Endometrial microvascular endothelial cells (primary cell): ENCODE data around the gene F8A2. TPM values are rescaled to one million over a fixed set of nuclear protein-coding genes. Genes with fewer than 3 reads are reported as not detected.
"Not testable (repeated sequence)": the region's sequence is repeated elsewhere in the genome, so short reads cannot be mapped to it uniquely, and the experiment has no call there.

ENCODE experiments used
- in situ Hi-C: cut with HindIII; loops from 2 replicates; pipeline ENCODE4 v1.10.0; 2017; ENCODE audit warnings: low sequenced_read_pairs, low pct_unique_long_range_greater_than_20kb; ENCODE audit errors: inconsistent ontology term
- total RNA-seq: library from RNA; depleted of rRNA; stranded (reverse); fragments of >200 nt; gene quantifications from one replicate; pipeline ENCODE4 v1.2.3, GENCODE V29; 2015; ENCODE audit errors: inconsistent ontology term

The F8A2 gene
- not detected for total RNA-seq

DNA sequence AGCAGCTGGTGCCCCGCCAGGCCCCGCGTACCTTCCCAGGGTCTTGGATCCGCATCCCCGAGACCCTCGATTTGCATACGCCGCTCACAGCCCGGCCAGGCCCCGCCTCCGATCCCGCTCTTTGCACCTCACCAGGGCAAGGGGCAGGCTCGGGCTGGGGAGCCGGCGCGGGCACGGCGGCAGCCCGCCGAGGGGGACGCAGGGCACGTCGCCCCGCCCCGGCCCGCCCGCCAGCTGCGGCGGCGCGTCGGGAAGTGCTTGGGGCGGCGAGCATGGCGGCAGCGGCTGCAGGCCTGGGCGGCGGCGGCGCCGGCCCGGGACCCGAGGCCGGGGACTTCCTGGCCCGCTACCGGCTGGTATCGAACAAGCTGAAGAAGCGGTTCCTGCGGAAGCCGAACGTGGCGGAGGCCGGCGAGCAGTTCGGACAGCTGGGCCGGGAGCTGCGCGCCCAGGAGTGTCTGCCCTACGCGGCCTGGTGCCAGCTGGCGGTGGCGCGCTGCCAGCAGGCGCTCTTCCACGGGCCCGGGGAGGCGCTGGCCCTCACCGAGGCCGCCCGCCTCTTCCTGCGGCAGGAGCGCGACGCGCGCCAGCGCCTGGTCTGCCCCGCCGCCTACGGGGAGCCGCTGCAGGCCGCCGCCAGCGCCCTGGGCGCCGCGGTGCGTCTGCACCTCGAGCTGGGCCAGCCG, at the start of gene F8A2:
F8A2 (plus strand) TSS at position 253 of the 686 bp plus-strand sequence; CDS start at position 273, 20 bp downstream.
- in situ Hi-C loops: not testable (repeated sequence)

DNA sequence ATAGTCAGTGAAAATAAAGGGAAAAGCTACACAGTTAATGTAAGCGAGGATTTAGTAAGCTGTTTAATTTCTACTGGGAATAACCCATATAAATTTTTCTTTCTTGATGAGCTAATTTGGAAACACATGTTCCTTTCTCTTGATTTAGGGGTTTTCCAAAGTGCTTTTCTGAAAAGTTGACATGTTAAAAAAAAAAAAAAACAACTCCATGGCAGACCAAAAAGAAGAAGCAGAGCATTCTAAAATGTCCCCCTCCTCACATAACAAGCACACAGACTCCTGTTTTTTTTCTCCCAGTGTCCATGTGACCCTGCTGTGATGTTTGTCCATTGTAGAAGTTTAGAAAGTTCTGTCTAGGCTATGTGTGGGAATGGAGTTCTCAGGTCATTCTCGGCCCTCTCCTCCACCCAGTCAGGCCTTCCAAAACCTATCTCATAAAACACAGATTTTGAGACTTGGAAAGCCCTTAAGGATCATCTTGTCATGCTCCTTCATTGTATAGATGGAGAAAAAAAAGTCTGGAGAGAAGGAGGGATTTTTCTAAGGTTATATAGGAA, 48.3 kb upstream of the F8A2 start:
- in situ Hi-C loops: no loop called here

DNA sequence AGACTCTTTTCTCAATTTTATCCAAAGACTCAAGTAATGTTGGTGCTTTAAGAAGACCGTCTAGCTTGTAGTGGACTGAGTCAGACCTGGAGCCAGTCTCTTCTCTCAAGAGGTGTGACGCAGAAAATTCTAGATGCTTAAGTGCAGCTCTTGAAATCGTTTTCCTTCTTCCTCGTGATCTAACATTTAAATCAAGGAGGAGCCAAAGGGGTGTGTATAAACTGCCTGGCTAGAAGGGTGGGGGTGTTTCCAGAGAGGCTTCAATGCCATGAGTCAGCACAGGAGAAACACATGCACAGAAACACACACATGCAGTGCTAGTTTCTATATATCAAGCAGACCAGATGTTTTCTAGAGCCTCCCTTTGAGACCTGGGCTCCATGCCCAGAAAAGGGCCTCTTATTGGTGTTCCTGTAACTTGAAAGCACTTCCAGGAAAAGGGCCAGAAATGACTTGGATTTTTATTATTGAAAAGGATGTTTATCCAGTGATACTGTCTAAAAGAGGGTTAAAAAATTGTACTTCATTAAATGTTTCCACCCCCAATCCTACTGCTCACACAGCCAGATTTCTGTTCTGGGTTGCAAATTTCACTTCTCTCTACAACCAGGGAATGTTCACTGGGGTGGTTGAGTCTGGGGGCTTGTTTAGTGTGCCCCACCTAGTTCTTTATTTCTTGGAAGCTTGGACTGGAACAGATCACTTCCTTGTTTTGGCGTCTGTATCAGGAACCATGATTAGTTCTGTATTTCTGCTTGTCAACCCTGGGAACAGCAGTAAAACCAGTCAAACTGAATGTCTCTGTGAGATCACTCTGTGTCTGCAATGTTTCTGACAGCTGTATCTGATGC, 47.2 kb upstream of the F8A2 start, which contains the start of gene CLIC2:
CLIC2 (minus strand) TSS at position 129 of the 851 bp plus-strand sequence. CDS start 187 bp downstream, outside the sequence.
- in situ Hi-C loops: no loop called here

DNA sequence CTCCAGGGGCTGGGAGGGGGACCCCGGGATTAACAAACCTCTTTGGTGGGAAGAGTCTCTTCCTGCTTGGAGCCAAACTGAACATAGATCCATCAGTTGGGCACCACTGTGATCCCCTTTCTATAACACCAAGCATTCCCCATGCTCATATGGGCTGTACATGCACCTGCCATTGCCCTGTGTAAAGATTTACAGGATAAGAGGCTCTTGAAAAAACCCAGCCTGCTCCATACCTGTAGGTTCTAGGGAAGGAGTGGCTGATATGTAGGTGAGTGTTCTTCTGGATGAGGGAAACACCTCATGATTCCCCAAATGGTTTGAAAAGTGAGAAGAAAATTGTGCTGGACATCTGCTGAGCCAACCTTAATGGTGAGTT, 46.6 kb upstream of the F8A2 start:
- in situ Hi-C loops: not testable (repeated sequence)

DNA sequence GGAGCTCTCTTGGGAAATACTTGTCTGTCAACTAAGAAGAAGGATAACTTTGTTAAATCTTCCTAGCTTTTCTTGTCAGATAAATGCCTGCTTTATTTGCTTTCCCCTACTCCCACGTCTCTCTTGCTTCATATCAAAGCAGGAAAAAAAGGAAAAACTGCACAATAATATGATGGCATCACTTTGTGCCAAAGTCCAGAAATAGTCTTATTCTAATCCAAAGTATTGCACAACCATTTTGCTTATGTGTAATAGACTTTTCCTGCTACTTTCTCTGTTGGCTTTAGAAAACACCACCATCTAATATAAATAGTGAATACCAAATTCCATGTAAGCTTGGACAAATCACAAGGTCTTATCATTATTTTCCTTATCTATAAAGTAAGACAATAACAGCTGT, 36.2 kb upstream of the F8A2 start:
- in situ Hi-C loops: not testable (repeated sequence)

DNA sequence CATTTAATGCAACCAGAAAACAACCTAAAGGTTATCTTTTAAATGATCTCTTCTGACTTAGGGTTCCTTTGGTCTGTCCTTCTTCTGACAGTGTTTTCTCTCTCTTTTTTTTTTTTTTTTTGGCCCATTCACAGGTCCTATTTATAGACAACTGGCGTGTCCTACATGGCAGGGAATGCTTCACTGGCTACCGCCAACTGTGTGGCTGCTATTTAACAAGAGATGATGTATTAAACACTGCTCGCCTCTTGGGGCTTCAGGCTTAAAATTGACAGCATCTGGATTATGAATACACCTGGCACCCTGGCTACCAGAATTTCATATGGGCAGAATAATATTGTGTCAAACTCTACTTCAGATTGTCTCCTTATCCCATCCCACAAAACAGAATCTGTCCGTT, 32.4 kb upstream of the F8A2 start:
- in situ Hi-C loops: not testable (repeated sequence)

DNA sequence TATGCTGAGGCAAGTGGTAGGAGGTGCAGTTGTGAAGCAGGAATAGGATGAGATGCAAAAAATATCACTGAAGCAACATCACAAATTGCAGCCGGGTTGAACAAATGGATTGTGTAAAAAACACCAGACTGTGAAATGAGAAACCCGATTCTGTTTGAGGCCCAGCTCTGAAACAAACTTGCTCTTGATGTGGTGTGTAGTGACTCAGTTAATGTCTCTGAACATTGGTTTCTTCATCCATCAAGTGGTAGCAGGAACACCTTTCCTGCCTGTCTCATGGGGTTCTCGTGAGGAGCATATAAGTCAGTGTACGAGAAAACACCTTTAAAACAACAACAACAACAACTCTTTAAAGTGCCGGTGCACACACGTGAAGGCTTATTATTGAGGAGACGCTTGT, 18.2 kb upstream of the F8A2 start:
- in situ Hi-C loops: not testable (repeated sequence)

DNA sequence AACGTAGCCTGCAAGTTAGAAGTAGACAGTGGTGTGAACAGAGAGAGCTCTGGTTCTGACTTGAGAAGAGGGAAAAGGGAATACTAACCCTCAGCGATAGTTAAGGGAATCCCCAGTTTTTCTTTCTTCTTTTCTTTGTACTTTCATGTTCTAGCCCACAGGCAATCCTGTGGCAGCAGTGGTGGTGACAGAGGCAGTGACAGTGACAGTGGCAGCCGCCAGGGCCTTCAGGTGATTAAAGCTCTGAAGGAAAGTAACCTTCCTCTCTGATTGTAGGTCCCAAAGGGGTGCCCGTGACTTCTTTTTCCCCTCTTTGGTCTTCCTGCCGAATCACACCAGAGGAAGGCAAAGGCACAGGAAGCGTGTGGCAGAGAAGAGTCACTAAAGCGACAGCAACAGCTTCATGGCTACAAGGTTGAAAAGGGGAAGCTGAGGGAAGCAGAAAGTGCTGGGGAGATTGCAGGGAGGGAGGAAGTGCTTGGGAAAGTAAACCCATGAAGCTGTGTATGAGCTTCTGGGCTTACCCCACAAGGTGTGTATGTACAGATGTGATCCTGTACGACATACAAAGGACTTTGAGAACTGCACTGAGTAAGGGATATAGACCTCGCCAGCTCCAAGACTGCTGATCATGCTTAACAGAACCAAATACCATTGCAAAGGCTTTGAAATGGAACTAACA, 8.0 kb upstream of the F8A2 start:
- in situ Hi-C loops: not testable (repeated sequence)

DNA sequence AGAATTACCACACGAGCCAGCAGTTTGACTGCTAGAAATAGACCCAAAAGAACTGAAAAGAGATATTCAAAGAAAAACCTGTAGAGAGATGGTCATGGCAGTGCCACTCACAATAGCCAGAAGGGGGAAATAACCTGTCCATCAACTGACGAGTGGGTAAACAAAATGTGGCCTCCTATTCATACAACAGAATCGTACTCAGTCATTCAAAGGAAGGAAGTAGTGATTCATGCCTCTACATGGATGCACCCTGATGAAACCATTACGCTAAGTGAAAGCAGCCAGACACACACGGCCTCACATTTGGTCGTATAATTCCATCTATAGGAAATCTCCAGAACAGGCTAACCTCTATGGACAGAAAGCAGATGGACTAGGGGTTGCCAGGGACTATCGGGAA, 2.1 kb upstream of the F8A2 start:
- in situ Hi-C loops: not testable (repeated sequence)

DNA sequence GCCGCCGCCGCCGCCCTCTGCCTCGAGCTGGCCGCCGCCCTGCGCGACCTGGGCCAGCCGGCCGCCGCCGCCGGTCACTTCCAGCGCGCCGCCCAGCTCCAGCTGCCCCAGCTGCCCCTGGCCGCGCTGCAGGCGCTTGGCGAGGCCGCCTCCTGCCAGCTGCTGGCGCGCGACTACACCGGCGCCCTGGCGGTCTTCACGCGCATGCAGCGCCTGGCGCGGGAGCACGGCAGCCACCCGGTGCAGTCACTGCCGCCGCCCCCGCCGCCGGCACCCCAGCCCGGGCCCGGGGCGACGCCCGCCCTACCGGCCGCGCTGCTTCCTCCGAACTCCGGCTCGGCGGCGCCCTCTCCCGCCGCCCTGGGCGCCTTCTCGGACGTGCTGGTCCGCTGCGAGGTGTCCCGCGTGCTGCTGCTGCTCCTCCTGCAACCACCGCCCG, 653 bp downstream of the F8A2 start:
- in situ Hi-C loops: not testable (repeated sequence)

DNA sequence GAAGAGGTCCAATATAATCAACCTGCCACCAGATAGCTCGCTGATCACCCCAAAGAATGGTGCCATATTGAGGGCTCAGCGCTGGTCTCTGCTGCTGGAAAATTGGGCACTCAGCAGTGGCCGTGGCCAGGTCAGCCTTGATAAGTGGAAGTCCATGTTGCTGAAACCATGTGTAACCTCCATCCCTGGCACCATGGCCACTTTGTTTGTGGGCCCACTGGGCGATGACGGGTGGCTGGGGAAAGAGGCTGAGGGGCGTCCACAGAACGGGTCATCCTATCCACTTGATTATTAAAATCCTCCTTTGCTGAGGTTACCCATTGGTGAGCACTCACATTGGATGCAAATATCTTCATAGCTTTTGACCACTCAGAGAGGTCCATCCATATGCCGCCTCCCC, 7.7 kb downstream of the F8A2 start:
- in situ Hi-C loops: no loop called here

DNA sequence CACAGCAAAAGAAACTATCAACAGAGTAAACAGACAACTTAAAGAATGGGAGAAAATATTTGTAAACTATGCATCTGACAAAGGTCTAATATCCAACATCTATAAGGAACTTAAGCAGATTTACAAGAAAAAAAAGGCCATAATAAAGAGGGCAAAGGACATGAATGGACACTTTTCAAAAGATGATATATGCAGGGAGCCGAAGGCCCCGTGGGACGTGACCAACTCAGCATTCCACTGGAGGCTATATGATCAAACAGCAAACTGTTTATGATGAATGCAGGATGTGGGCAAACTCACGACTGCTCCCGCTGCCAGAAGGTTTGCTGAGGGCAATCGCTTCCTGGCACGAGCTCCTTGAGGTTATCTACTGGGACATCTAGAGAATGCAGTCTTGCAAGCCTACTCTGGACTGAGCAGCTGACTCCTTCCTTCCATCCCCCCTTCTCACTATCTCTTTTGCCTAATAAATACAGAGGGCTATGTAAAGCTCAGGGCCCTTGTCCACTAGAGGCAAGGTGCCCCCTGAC, 12.9 kb downstream of the F8A2 start:
- in situ Hi-C loops: not testable (repeated sequence)

DNA sequence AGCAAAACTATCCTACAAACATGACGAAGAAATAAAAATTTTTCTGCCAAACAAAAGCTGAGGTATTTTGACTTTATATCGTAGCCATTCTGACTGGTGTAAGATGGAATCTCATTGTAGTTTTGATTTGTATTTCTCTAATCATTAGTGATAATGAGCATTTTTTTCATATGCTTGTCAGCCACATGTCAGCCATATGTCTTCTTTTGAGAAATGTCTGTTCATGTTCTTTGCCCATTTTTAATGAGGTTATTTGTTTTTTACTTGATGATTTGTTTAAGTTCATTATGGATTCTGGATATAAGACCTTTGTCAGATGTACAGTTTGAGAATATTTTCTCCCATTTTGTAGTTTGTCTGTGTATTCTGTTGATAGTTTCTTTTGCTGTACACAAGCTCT, 24.5 kb downstream of the F8A2 start:
- in situ Hi-C loops: no loop called here

DNA sequence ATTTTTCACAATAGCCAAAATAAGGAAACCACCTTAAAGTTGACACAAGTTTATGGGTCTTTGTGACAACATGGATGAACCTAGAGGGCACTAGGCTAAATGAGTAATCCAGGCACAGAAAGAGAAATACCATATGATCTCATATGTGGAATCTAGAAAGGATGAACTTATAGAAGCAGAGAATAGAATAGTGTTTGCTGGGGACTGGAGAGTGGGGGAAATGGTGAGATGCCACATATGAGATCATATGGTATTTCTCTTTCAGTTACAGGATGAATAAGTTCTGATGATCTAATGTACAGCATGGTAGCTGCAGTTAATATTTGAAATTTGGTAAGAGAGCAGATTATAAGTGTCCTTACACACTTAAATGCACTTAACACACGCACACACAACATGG, 35.9 kb downstream of the F8A2 start:
- in situ Hi-C loops: no loop called here

Other genes starting within 250 kb of the F8A2 start
- 70.3 TPM for gene VBP1, start 165.6 kb upstream of the F8A2 start, total RNA-seq
- gene RAB39B, start 117.6 kb upstream of the F8A2 start, total RNA-seq: not detected
- 2.8 TPM for gene CLIC2, start 47.5 kb upstream of the F8A2 start, total RNA-seq
- gene F8A3, start 76.5 kb downstream of the F8A2 start, total RNA-seq: 1.6 TPM
- gene SPRY3, start 230.5 kb downstream of the F8A2 start, total RNA-seq: 0.74 TPM
- 8.3 TPM for gene TMLHE, start 230.9 kb downstream of the F8A2 start, total RNA-seq